H9 (cell line): ENCODE results near the gene DCDC1. TPM values are rescaled to one million over a fixed set of nuclear protein-coding genes. Genes with fewer than 3 reads are reported as not detected.
A peak's percentile ranks its signal among the peaks of the same experiment; 100 is the strongest.

ENCODE experiments used
- DNase-seq: peaks from one replicate; pipeline ENCODE4 v3.0.0-alpha.2; 2017
- H2AFZ ChIP-seq: one replicate; pipeline ENCODE4 v1.6.1; 2013; ENCODE audit warnings: mild to moderate bottlenecking, low read length, control low read depth, moderate library complexity
- H2AK5ac ChIP-seq: 2 replicates; pipeline ENCODE4 v1.6.1; 2013; ENCODE audit warnings: low read length, control low read depth, mixed read lengths; ENCODE audit not compliant: insufficient read length
- H2BK120ac ChIP-seq: one replicate; pipeline ENCODE4 v1.6.1; 2013; ENCODE audit warnings: low read depth, mild to moderate bottlenecking, low read length, control low read depth, inconsistent platforms; ENCODE audit not compliant: poor library complexity, severe bottlenecking
- H2BK12ac ChIP-seq: 2 replicates; pipeline ENCODE4 v1.6.1; 2013; ENCODE audit warnings: low read length, control low read depth, mixed read lengths, low read depth; ENCODE audit not compliant: insufficient read length
- H2BK15ac ChIP-seq: 2 replicates; pipeline ENCODE4 v1.6.1; 2013; ENCODE audit warnings: low read depth, low read length, control low read depth
- H2BK20ac ChIP-seq: one replicate; pipeline ENCODE4 v1.6.1; 2013; ENCODE audit warnings: low read depth, mild to moderate bottlenecking, low read length, control low read depth, inconsistent platforms; ENCODE audit not compliant: poor library complexity, severe bottlenecking
- H2BK5ac ChIP-seq: 2 replicates; pipeline ENCODE4 v1.6.1; 2013; ENCODE audit warnings: low read length, control low read depth, mixed read lengths; ENCODE audit not compliant: insufficient read length
- H3K14ac ChIP-seq: 2 replicates; pipeline ENCODE4 v1.6.1; 2013; ENCODE audit warnings: low read length, control low read depth; ENCODE audit not compliant: insufficient read depth
- H3K18ac ChIP-seq: 2 replicates; pipeline ENCODE4 v1.6.1; 2013; ENCODE audit warnings: low read depth, mild to moderate bottlenecking, mixed read lengths, low read length, control low read depth; ENCODE audit not compliant: insufficient read length
- H3K23ac ChIP-seq: 2 replicates; pipeline ENCODE4 v1.6.1; 2013; ENCODE audit warnings: low read length, control low read depth, mixed read lengths, low read depth; ENCODE audit not compliant: insufficient read length
- H3K23me2 ChIP-seq: 2 replicates; pipeline ENCODE4 v1.6.1; 2013; ENCODE audit warnings: low read depth, mild to moderate bottlenecking, mixed read lengths, low read length, control low read depth; ENCODE audit not compliant: insufficient read length, poor library complexity, severe bottlenecking
- H3K27ac ChIP-seq: 2 replicates; pipeline ENCODE4 v1.5.1; 2013; ENCODE audit warnings: low read length, control low read depth, mixed read lengths, low read depth; ENCODE audit not compliant: insufficient read length
- H3K27me3 ChIP-seq: 2 replicates; pipeline ENCODE4 v1.6.1; 2013; ENCODE audit warnings: low read length, control low read depth, inconsistent platforms; ENCODE audit not compliant: insufficient read depth
- H3K4ac ChIP-seq: 2 replicates; pipeline ENCODE4 v1.6.1; 2013; ENCODE audit warnings: low read depth, mild to moderate bottlenecking, control low read depth, inconsistent platforms, low read length, moderate library complexity
- H3K4me1 ChIP-seq: 2 replicates; pipeline ENCODE4 v1.6.1; 2013; ENCODE audit warnings: low read length, control low read depth, inconsistent platforms; ENCODE audit not compliant: insufficient read depth
- H3K4me2 ChIP-seq: 2 replicates; pipeline ENCODE4 v1.6.1; 2013; ENCODE audit warnings: low read length, control low read depth, mixed read lengths; ENCODE audit not compliant: insufficient read length, insufficient read depth
- H3K56ac ChIP-seq: 2 replicates; pipeline ENCODE4 v1.6.1; 2013; ENCODE audit warnings: low read depth, mild to moderate bottlenecking, mixed read lengths, low read length, control low read depth; ENCODE audit not compliant: insufficient read length
- H3K79me1 ChIP-seq: 2 replicates; pipeline ENCODE4 v1.6.1; 2013; ENCODE audit warnings: low read depth, mild to moderate bottlenecking, moderate library complexity, low read length, control low read depth, inconsistent platforms; ENCODE audit not compliant: insufficient read depth, poor library complexity, severe bottlenecking
- H3K79me2 ChIP-seq: 2 replicates; pipeline ENCODE4 v1.6.1; 2013; ENCODE audit warnings: low read length, control low read depth, inconsistent platforms; ENCODE audit not compliant: insufficient read depth
- H3K9ac ChIP-seq: 2 replicates; pipeline ENCODE4 v1.6.1; 2013; ENCODE audit warnings: low read length, control low read depth, mixed read lengths; ENCODE audit not compliant: insufficient read length; ENCODE audit errors: extremely low read depth
- H3K9me3 ChIP-seq: one replicate; pipeline ENCODE4 v1.6.1; 2013; ENCODE audit warnings: low read depth, low read length, inconsistent platforms; ENCODE audit not compliant: control insufficient read depth
- H3T11ph ChIP-seq: one replicate; pipeline ENCODE4 v1.6.1; 2013; ENCODE audit warnings: mild to moderate bottlenecking, low read length, control low read depth, inconsistent platforms
- H4K20me1 ChIP-seq: one replicate; pipeline ENCODE4 v1.6.1; 2013; ENCODE audit not compliant: control insufficient read depth, insufficient read length, insufficient read depth
- H4K5ac ChIP-seq: 2 replicates; pipeline ENCODE4 v1.6.1; 2013; ENCODE audit warnings: low read depth, mild to moderate bottlenecking, mixed read lengths, low read length, control low read depth; ENCODE audit not compliant: insufficient read length
- H4K8ac ChIP-seq: replicated peaks from 2 replicates; pipeline ENCODE4 v1.6.1; 2013; ENCODE audit warnings: low read length, control low read depth, mixed read lengths, low read depth; ENCODE audit not compliant: insufficient read length
- H4K91ac ChIP-seq: 2 replicates; pipeline ENCODE4 v1.6.1; 2013; ENCODE audit warnings: low read depth, mild to moderate bottlenecking, moderate library complexity, mixed read lengths, low read length, control low read depth; ENCODE audit not compliant: insufficient read length
- H3K27ac Mint-ChIP-seq, 3 experiments: 2 replicates in 2 of 3; 3 replicates in 1 of 3; pipeline ENCODE4 v1.8.0; 2020 to 2021; ENCODE audit warnings: mixed read lengths in 3 of 3, mild to moderate bottlenecking in 1 of 3, moderate library complexity in 1 of 3
- H3K27me3 Mint-ChIP-seq: 2 replicates; pipeline ENCODE4 v1.8.0; 2021; ENCODE audit warnings: low read depth, mild to moderate bottlenecking, moderate library complexity, mixed read lengths
- H3K36me3 Mint-ChIP-seq, 3 experiments: 2 replicates in 2 of 3; 3 replicates in 1 of 3; pipeline ENCODE4 v1.8.0; 2020 to 2021; ENCODE audit warnings: low read depth in 3 of 3, mixed read lengths in 3 of 3; ENCODE audit not compliant: insufficient read depth in 1 of 3
- H3K4me1 Mint-ChIP-seq, 2 experiments: 2 replicates each; pipeline ENCODE4 v1.8.0; 2020; ENCODE audit warnings: mixed read lengths in 2 of 2
- H3K4me3 Mint-ChIP-seq, 2 experiments: 2 replicates in 1 of 2; 3 replicates in 1 of 2; pipeline ENCODE4 v1.8.0; 2020 to 2021; ENCODE audit warnings: mild to moderate bottlenecking in 2 of 2, mixed read lengths in 2 of 2, moderate library complexity in 1 of 2
- H3K9me3 Mint-ChIP-seq, 2 experiments: 2 replicates in 1 of 2; 3 replicates in 1 of 2; pipeline ENCODE4 v1.8.0; 2020; ENCODE audit warnings: mild to moderate bottlenecking in 2 of 2, mixed read lengths in 2 of 2, moderate library complexity in 1 of 2
- CTCF ChIP-seq: fragments of 200-600 bp; sonication (generic); conservative IDR thresholded peaks from 3 replicates; pipeline ENCODE4 v1.8.0; 2021; ENCODE audit warnings: antibody characterized with exemption, mild to moderate bottlenecking
- WGBS: extraction: QIAGEN DNeasy Blood & Tissue Kit; methylation state at CpG from one replicate; pipeline ENCODE4 v1.1.7; 2013; ENCODE audit warnings: missing lambda C conversion rate, low lambda C conversion rate, mixed read lengths; ENCODE audit not compliant: insufficient read length; ENCODE audit errors: extremely low coverage; 5-methylcytosine and 5-hydroxymethylcytosine counted together
- total RNA-seq: library from RNA; stranded (reverse); gene quantifications from 2 replicates; pipeline ENCODE4 v1.2.1, GENCODE V29; 2021

Gene DCDC1
- total RNA-seq, 1 experiment from 2014 or later = 0.09 TPM

- Histone ChIP-seq H3K23me2 (no peaks in the 10 kb centered on the region), H3K79me1 (no peaks in the 10 kb centered on the region), H2BK120ac (no peak overlapping the region), H3K27ac (no peak overlapping the region), H2BK5ac (no peak overlapping the region), H2AFZ (no peak overlapping the region), H3T11ph (no peak overlapping the region), H4K8ac (no peak overlapping the region), H2BK15ac (no peak overlapping the region), H2AK5ac (no peak overlapping the region), H2BK20ac (no peak overlapping the region), H3K9me3 (no peaks in the 10 kb centered on the region), H3K14ac (no peak overlapping the region), H3K4ac (no peak overlapping the region), H3K4me1 (no peaks in the 10 kb centered on the region), H3K56ac (no peak overlapping the region), H3K4me2 (no peak overlapping the region), H3K18ac (no peak overlapping the region), H3K79me2 (no peaks in the 10 kb centered on the region), H3K23ac (no peak overlapping the region), H4K20me1 (no peaks in the 10 kb centered on the region), H4K91ac (no peak overlapping the region), H3K27me3 (no peaks in the 10 kb centered on the region), H4K5ac (no peak overlapping the region), H2BK12ac (no peak overlapping the region), H3K9ac (no peak overlapping the region)
- H3K27me3 Mint-ChIP-seq = no peaks in the 10 kb centered on the region
- WGBS = no CpG with 5 or more reads among the region's 6 CpGs
- H3K36me3 Mint-ChIP-seq = no peaks in the 10 kb centered on the region
- H3K27ac Mint-ChIP-seq = peak overlapping the region in 1 of 3 experiments; percentile 57; a peak in 3 of 7 replicates
- DNase-seq = no peak
- TF ChIP-seq CTCF = no peak
- peaks cover 4 to 10% of the 10 kb centered on the region in 2 experiments for H3K4me1 Mint-ChIP-seq
- no peaks in the 10 kb centered on the region; a peak in 1 of 5 replicates for H3K9me3 Mint-ChIP-seq
- H3K4me3 Mint-ChIP-seq = no peak overlapping the region
Measured at GRCh38 chr11:30983776-30984441, 385.6 kb downstream of the DCDC1 start.
